Erythroblast (primary cell): ENCODE measurements around the gene PIGU.

Source experiments
- GATA1 ChIP-seq: IDR thresholded peaks from 2 replicates; pipeline ENCODE4 v1.6.1; 2011; ENCODE audit warnings: low read depth, mild to moderate bottlenecking, control low read depth, low read length, moderate library complexity
- POLR2A ChIP-seq: IDR thresholded peaks from 2 replicates; pipeline ENCODE4 v1.6.1; 2011; ENCODE audit warnings: mild to moderate bottlenecking, low read length

- no peak for TF ChIP-seq POLR2A
- TF ChIP-seq GATA1, result no peak
These were observed 166.3 kb downstream of the PIGU start for GRCh38 chr20:34510575-34510974.
